Stimulated activated effector memory CD8-positive, alpha-beta T cell treated with anti-CD3 and anti-CD28 coated beads, Interleukin-12 subunit alpha, Interleukin-12 subunit beta, amount 100 ng/mL, for 72 hours (primary cell): ENCODE results near the gene TNC.
A peak's percentile ranks its signal among the peaks of the same experiment; 100 is the strongest.

Source experiments
- ATAC-seq: fragments of 150-1000 bp; cut with Tn5 transposase; 2 replicates; pipeline ENCODE4 v1.10.0; 2021
- DNase-seq, 2 donors: peaks; one replicate each; pipeline ENCODE4 v3.0.0; 2021 to 2022; ENCODE audit warnings: low spot score in 2 of 2
- H3K27ac Mint-ChIP-seq: one replicate; pipeline ENCODE4 v1.8.0; 2022; ENCODE audit warnings: mild to moderate bottlenecking, mixed read lengths
- H3K36me3 Mint-ChIP-seq: one replicate; pipeline ENCODE4 v1.8.0; 2022; ENCODE audit warnings: mild to moderate bottlenecking, mixed read lengths
- H3K4me1 Mint-ChIP-seq: one replicate; pipeline ENCODE4 v1.8.0; 2022; ENCODE audit warnings: mixed read lengths
- H3K4me3 Mint-ChIP-seq: one replicate; pipeline ENCODE4 v1.8.0; 2022; ENCODE audit warnings: mild to moderate bottlenecking, mixed read lengths
- H3K9me3 Mint-ChIP-seq: one replicate; pipeline ENCODE4 v1.8.0; 2022; ENCODE audit warnings: mixed read lengths

Gene TNC

GRCh38 chr9:115058684-115059315 lies 59.2 kb downstream of the TNC start:
- no peak overlapping the region for H3K4me3 Mint-ChIP-seq
- ATAC-seq (no peak), DNase-seq (no peak)
- H3K9me3 Mint-ChIP-seq, result no peaks in the 10 kb centered on the region
- no peaks in the 10 kb centered on the region for H3K36me3 Mint-ChIP-seq
- no peak overlapping the region for H3K27ac Mint-ChIP-seq
- H3K4me1 Mint-ChIP-seq, result no peaks in the 10 kb centered on the region

- ATAC-seq (no peak), DNase-seq (no peak)
- Mint-ChIP-seq H3K4me3 (no peak overlapping the region), H3K27ac (no peak overlapping the region), H3K36me3 (no peaks in the 10 kb centered on the region), H3K9me3 (no peaks in the 10 kb centered on the region), H3K4me1 (no peaks in the 10 kb centered on the region)
Observed at GRCh38 chr9:115058175-115058574, 59.8 kb downstream of the TNC start.

GRCh38 chr9:115057559-115057958 lies 60.4 kb downstream of the TNC start:
- no peak overlapping the region for H3K4me3 Mint-ChIP-seq
- H3K4me1 Mint-ChIP-seq, result no peaks in the 10 kb centered on the region
- no peaks in the 10 kb centered on the region for H3K36me3 Mint-ChIP-seq
- H3K27ac Mint-ChIP-seq, result no peak overlapping the region
- ATAC-seq (no peak), DNase-seq (no peak)
- no peaks in the 10 kb centered on the region for H3K9me3 Mint-ChIP-seq

GRCh38 chr9:115050002-115050490 lies 67.9 kb downstream of the TNC start:
- no peaks in the 10 kb centered on the region for H3K4me1 Mint-ChIP-seq
- H3K27ac Mint-ChIP-seq, result no peak overlapping the region
- ATAC-seq (no peak), DNase-seq (no peak)
- H3K36me3 Mint-ChIP-seq, result no peaks in the 10 kb centered on the region
- no peaks in the 10 kb centered on the region for H3K9me3 Mint-ChIP-seq
- H3K4me3 Mint-ChIP-seq, result no peak overlapping the region

- peaks cover 13% of the 10 kb centered on the region for H3K4me1 Mint-ChIP-seq
- ATAC-seq (no peak), DNase-seq (no peak)
- H3K4me3 Mint-ChIP-seq, result no peak overlapping the region
- H3K27ac Mint-ChIP-seq, result no peak overlapping the region
- H3K36me3 Mint-ChIP-seq, result no peaks in the 10 kb centered on the region
- H3K9me3 Mint-ChIP-seq, result no peaks in the 10 kb centered on the region
Observed at GRCh38 chr9:115046824-115047223, 71.1 kb downstream of the TNC start.

- ATAC-seq, result no peak
- H3K9me3 Mint-ChIP-seq, result no peaks in the 10 kb centered on the region
- no peak overlapping the region for H3K27ac Mint-ChIP-seq
- DNase-seq, result no peak
- H3K4me3 Mint-ChIP-seq, result no peak overlapping the region
- no peaks in the 10 kb centered on the region for H3K36me3 Mint-ChIP-seq
- H3K4me1 Mint-ChIP-seq, result peaks cover 13% of the 10 kb centered on the region
Observed at GRCh38 chr9:115046199-115046598, 71.8 kb downstream of the TNC start.

GRCh38 chr9:115043632-115044031 lies 74.3 kb downstream of the TNC start:
- Mint-ChIP-seq H3K4me3 (no peak overlapping the region), H3K4me1 (peaks cover 13% of the 10 kb centered on the region), H3K9me3 (no peaks in the 10 kb centered on the region), H3K27ac (peak overlapping the region; percentile 51), H3K36me3 (no peaks in the 10 kb centered on the region)
- no peak for DNase-seq
- ATAC-seq, result no peak

GRCh38 chr9:115042781-115043509 lies 75.0 kb downstream of the TNC start:
- peak overlapping the region; percentile 51 for H3K27ac Mint-ChIP-seq
- no peak for DNase-seq
- no peak overlapping the region for H3K4me3 Mint-ChIP-seq
- ATAC-seq, result peak; percentile 82
- H3K4me1 Mint-ChIP-seq, result peaks cover 13% of the 10 kb centered on the region
- no peaks in the 10 kb centered on the region for H3K9me3 Mint-ChIP-seq
- no peaks in the 10 kb centered on the region for H3K36me3 Mint-ChIP-seq

- H3K27ac Mint-ChIP-seq, result no peak overlapping the region
Observed at GRCh38 chr9:115039516-115040120, 78.3 kb downstream of the TNC start.

GRCh38 chr9:115038178-115038577 lies 79.8 kb downstream of the TNC start:
- ATAC-seq, result no peak
- Mint-ChIP-seq H3K36me3 (no peaks in the 10 kb centered on the region), H3K27ac (no peak overlapping the region), H3K4me1 (peaks cover 29% of the 10 kb centered on the region), H3K9me3 (no peaks in the 10 kb centered on the region), H3K4me3 (no peak overlapping the region)
- no peak for DNase-seq

More at GRCh38 chr9:115039516-115040120, 78.3 kb downstream of the TNC start:
- Mint-ChIP-seq H3K4me1 (peaks cover 37% of the 10 kb centered on the region), H3K9me3 (no peaks in the 10 kb centered on the region), H3K4me3 (no peak overlapping the region), H3K36me3 (no peaks in the 10 kb centered on the region)
- ATAC-seq (no peak), DNase-seq (no peak)

GRCh38 chr9:115036691-115037090 lies 81.3 kb downstream of the TNC start:
- ATAC-seq (peak; percentile 17), DNase-seq (no peak)
- H3K36me3 Mint-ChIP-seq, result no peaks in the 10 kb centered on the region
- H3K27ac Mint-ChIP-seq, result peak overlapping the region; percentile 82
- H3K9me3 Mint-ChIP-seq, result no peaks in the 10 kb centered on the region
- peak overlapping the region; percentile 36 for H3K4me3 Mint-ChIP-seq
- H3K4me1 Mint-ChIP-seq, result peaks cover 25% of the 10 kb centered on the region

GRCh38 chr9:115035841-115036612 lies 81.9 kb downstream of the TNC start:
- peaks cover 25% of the 10 kb centered on the region for H3K4me1 Mint-ChIP-seq
- H3K27ac Mint-ChIP-seq, result peak overlapping the region; percentile 82
- DNase-seq, result peak; percentile 30 to 79
- ATAC-seq, result peak; percentile 96
- H3K36me3 Mint-ChIP-seq, result no peaks in the 10 kb centered on the region
- no peaks in the 10 kb centered on the region for H3K9me3 Mint-ChIP-seq
- H3K4me3 Mint-ChIP-seq, result peak overlapping the region; percentile 36

- ATAC-seq (no peak), DNase-seq (no peak)
- no peak overlapping the region for H3K4me3 Mint-ChIP-seq
Observed at GRCh38 chr9:115034801-115035200, 83.2 kb downstream of the TNC start.

GRCh38 chr9:115033800-115034199 lies 84.2 kb downstream of the TNC start:
- ATAC-seq (no peak), DNase-seq (no peak)
- Mint-ChIP-seq H3K9me3 (no peaks in the 10 kb centered on the region), H3K4me1 (peaks cover 25% of the 10 kb centered on the region), H3K36me3 (no peaks in the 10 kb centered on the region), H3K27ac (no peak overlapping the region), H3K4me3 (no peak overlapping the region)

More at GRCh38 chr9:115034801-115035200, 83.2 kb downstream of the TNC start:
- Mint-ChIP-seq H3K9me3 (no peaks in the 10 kb centered on the region), H3K36me3 (no peaks in the 10 kb centered on the region), H3K4me1 (peaks cover 25% of the 10 kb centered on the region), H3K27ac (peak overlapping the region; percentile 82)

GRCh38 chr9:115032296-115032695 lies 85.7 kb downstream of the TNC start:
- no peak overlapping the region for H3K27ac Mint-ChIP-seq

More at GRCh38 chr9:115032296-115032695, 85.7 kb downstream of the TNC start:
- no peaks in the 10 kb centered on the region for H3K36me3 Mint-ChIP-seq
- no peaks in the 10 kb centered on the region for H3K9me3 Mint-ChIP-seq
- no peak overlapping the region for H3K4me3 Mint-ChIP-seq
- DNase-seq (no peak), ATAC-seq (no peak)
- H3K4me1 Mint-ChIP-seq, result peaks cover 25% of the 10 kb centered on the region
